NCI-H82 (cell line): ENCODE measurements around the gene ROGDI.
A peak's percentile ranks its signal among the peaks of the same experiment; 100 is the strongest.
"Not testable (repeated sequence)": the region's sequence is repeated elsewhere in the genome, so short reads cannot be mapped to it uniquely, and the experiment has no call there.

ENCODE experiments used
- DNase-seq: peaks from one replicate; lab custom pipeline; 2025; lab: John Stamatoyannopoulos, UW

ROGDI gene

GRCh38 chr16:4790261-4790660, 12.2 kb downstream of the ROGDI start:
- DNase-seq = peak; percentile 68

DNA sequence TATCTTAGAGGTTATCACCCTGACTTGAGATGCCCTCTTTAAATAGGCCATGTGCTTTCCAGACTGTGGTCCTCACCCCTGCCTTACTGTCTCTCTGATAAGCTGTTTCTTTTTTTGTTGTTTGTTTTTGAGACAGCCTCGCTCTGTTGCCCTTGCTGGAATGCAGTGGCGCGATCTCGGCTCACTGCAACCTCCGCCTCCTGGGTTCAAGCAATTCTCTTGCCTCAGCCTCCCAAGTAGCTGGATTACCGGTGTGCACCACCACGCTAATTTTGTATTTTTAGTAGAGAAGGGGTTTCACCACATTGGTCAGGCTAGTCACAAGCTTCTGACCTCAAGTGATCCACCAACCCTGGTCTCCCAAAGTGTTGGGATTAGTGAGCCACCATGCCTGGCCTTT, 13.5 kb downstream of the ROGDI start:
- DNase-seq = no peak

- no peak for DNase-seq
Observed at GRCh38 chr16:4788489-4788889, 13.9 kb downstream of the ROGDI start.

DNA sequence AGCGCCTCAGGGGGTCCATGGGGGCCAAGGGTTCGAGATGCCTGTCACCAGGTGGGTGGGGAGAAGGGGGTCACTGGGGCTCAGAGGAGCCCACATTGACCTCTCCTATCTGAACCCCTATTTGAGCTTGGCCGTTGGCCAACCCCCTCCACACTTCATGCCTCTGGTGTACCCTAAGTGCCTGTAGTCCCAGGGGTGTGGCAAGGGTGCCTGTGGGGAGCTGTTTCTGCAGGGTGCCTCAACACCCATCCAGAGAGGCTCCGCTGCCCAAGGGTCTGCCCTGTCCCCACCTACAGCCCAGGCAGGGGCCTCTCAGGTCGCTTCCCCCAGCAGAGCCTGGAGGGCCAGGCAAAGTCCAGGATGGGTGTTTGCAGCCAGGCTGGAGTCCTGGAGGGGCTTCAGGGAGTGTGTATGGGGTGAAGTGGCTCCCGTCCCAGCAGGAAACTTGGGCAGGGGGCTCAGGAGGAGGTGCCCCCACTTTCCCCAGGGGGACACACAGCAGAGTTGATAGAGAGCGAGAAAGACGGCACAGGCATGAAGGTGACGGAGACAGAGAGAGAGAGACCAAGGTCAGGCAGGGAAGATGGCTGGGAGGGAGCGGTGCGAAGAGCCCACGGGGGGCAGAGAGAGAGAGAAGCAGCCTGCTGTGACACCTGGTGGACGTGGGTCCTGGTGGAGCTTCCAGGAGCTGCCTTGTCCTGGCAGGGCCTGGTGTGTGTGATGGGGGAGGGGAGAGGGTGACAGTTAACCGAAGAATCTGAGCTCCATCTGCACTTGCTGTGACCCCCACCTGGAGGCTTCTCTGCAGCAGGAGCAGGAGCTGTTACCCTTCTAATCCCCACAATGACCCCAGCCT, 14.6 kb downstream of the ROGDI start, which contains the start of gene SEPTIN12:
TSS of gene SEPTIN12 (minus strand) at position 719 of the 856 bp plus-strand sequence. CDS start at position 19, 700 bp downstream.
- DNase-seq = peak; percentile 99

DNA sequence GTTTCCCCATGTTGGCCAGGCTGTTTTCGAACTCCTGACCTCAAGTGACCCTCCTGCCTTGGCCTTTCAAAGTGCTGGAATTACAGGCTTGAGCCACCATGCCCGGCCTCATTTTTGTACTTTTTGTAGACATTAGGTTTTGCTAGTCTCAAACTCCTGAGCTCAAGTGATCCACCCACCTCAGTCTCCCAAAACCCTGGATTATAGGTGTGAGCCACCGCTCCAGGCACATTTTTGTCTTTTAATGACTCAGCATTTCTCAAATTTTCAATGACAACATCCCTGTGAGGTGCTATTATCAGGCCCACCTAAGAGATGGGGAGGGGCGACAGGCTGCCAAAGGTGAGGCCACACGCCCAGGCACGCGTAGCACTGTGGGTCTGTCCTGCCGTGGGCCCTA, 15.4 kb downstream of the ROGDI start:
- DNase-seq = no peak

- DNase-seq = no peak
Observed at GRCh38 chr16:4785758-4786433, 16.5 kb downstream of the ROGDI start.

GRCh38 chr16:4784444-4784987, 17.9 kb downstream of the ROGDI start:
- not testable (repeated sequence) for DNase-seq

- DNase-seq = no peak
Observed at GRCh38 chr16:4783951-4784336, 18.5 kb downstream of the ROGDI start.

- DNase-seq = no peak
Observed at GRCh38 chr16:4783251-4783950, 19.0 kb downstream of the ROGDI start.

- DNase-seq = peak; percentile 53
Observed at GRCh38 chr16:4780235-4780634, 22.2 kb downstream of the ROGDI start.

GRCh38 chr16:4778050-4778392, 24.4 kb downstream of the ROGDI start:
- no peak for DNase-seq

DNA sequence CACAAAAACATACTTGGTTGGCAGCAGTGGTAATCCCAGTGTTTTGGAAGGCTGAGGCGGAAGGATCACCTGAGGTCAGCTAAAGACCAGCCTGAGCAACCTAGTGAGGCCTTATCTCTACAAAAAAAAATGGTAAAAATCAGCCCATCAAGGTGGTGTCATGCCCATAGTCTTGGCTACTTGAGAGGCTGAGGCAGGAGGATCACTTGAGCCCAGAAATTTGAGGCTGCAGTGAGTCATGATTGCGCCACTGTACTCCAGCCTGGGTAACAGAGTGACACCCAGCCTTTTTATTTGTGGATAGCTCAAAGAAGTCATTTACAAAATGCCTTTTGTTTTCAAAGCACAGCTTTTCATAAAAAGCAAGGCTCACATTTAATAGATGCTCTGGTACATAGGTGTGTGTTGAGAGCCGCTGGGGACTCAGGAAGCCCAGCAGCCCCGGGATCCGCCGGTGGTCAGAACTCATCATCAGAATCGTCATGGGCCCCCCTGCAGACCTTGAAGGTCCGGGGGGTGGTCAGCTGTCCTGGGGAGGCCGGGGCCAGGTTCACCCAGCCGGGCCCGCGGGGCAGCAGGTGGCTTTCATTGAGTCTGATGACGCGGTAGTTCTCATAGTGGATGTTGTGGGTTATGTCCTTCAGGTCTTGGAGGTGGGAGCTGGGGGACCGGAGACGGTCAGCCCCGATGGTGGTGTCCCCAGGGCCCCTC, 24.9 kb downstream of the ROGDI start:
- DNase-seq = no peak

GRCh38 chr16:4776141-4776705, 26.2 kb downstream of the ROGDI start:
- DNase-seq = no peak

GRCh38 chr16:4775005-4775404, 27.4 kb downstream of the ROGDI start:
- DNase-seq = peak; percentile 63

DNA sequence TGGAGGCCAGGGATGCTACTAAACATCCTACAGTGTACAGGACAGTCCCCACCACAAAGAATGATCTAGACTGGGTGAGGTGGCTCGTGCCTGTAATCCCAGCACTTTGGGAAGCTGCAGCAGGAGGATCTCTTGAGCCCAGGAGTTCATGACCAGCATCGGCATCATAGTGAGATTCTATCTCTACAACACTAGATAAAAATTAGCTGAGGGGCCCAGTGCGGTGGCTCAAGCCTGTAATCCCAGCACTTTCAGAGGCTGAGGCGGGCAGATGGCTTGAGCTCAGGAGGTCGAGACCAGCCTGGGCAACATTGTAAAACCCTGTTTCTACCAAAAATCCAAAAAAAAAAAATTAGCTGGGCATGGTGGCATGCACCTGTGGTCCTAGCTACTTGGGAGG, 30.1 kb downstream of the ROGDI start:
- DNase-seq = peak; percentile 52

- DNase-seq = no peak
Observed at GRCh38 chr16:4771646-4772045, 30.8 kb downstream of the ROGDI start.

DNA sequence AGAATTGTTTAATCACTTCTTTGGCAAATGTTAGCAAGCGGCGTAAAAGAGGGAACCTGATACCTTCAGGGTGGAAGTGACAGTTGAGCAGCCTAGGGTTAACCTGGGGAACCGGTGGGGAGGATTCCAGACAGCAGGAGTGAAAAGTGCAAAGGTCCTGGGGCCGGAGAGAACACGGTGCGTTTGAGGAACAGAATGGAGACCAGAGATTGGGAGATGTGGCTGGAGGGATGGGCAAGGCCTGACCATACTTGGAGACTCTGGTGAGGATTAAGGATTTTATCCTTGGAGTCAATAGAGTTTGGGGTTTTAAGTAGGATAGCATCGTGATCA, 33.2 kb downstream of the ROGDI start:
- peak; percentile 92 for DNase-seq

- peak; percentile 98 for DNase-seq
Observed at GRCh38 chr16:4768549-4769305, 33.7 kb downstream of the ROGDI start.

DNA sequence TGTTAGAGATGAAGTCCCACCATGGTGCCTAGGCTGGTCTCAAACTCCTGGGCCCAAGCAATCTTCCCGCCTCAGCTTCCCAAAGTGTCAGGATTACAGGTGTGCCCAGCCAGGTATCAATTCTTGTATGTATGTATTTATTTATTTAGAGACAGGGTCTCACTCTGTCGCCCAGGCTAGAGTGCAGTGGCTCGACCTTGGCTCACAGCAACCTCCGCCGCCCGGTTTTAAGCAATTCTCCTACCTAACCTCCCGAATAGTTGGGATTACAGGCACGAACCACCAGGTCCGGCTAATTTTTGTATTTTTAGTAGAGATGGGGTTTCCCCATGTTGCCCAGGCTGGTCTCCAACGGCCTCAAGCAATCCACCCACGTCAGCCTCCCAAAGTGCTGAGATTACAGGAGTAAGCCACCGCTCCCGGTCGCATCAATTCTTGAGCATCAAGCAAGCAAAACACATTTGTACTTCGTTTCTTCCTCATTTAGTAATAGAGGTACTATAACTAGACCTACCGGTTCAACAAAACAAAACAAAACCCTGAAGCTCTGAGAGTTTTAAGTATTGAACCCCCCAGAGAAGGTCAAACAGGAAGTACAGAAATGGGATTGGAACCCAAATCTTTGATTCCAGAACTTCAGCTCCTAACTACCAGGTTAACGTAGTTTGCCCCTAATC, 34.4 kb downstream of the ROGDI start:
- DNase-seq = no peak

GRCh38 chr16:4766875-4767628, 35.4 kb downstream of the ROGDI start, which contains the start of gene ZNF500:
Gene ZNF500, minus strand, starts transcription at chr16:4767162. Its CDS starts 1,184 bp downstream, at chr16:4765978.
- peak; percentile 98 for DNase-seq
